ENCODE measurements around the gene CCDC27. TPM values are rescaled to one million over a fixed set of nuclear protein-coding genes. Genes with fewer than 3 reads are reported as not detected.

Gene CCDC27
- total and polyA plus RNA-seq, 2 of the 13 experiments (the other 11 are each of a cell fraction or from before 2014, with no cell fraction given), result not detected

GRCh38 chr1:3717715-3718601 is 34.3 kb upstream of the CCDC27 start (continued):
- TF ChIP-seq CSRNP1 (CRISPR knock-in tag; IDR thresholded peaks at IDR 0.05) (0 out of 2 replicates have a peak, but pooled peaks have one; percentile 56), HMG20B (CRISPR knock-in tag; conservative IDR thresholded peaks at IDR 0.05) (no peak), DNMT3B (CRISPR knock-in tag; conservative IDR thresholded peaks at IDR 0.05) (no peak), KDM5A (IDR thresholded peaks at IDR 0.05; ENCODE audit: borderline replicate concordance, low read length) (no peak), FOXA1 (IDR thresholded peaks at IDR 0.05) (no peak), FOXA1 (CRISPR knock-in tag; IDR thresholded peaks at IDR 0.05) (no peak), GATA4 (IDR thresholded peaks at IDR 0.05; ENCODE audit: borderline replicate concordance, low read depth) (no peak), ZNF670 (CRISPR knock-in tag; IDR thresholded peaks at IDR 0.05; ENCODE audit: borderline replicate concordance) (no peak), YEATS2 (CRISPR knock-in tag; IDR thresholded peaks at IDR 0.05; ENCODE audit: borderline replicate concordance) (no peak), AHR (CRISPR knock-in tag; IDR thresholded peaks at IDR 0.05) (peak; percentile 64; the same call in 1 of the 2 replicates), MTERF4 (CRISPR knock-in tag; IDR thresholded peaks at IDR 0.05) (peak; percentile 81; the same call in 1 of the 2 replicates), ZNF17 (CRISPR knock-in tag; IDR thresholded peaks at IDR 0.05) (no peak), SOX6 (IDR thresholded peaks at IDR 0.05) (no peak), SOX6 (CRISPR knock-in tag; IDR thresholded peaks at IDR 0.05) (no peak), ZNF768 (CRISPR knock-in tag; IDR thresholded peaks at IDR 0.05) (peak; percentile 22; the same call in 1 of the 2 replicates), TRIM22 (IDR thresholded peaks at IDR 0.05) (no peak), AHDC1 (CRISPR knock-in tag; IDR thresholded peaks at IDR 0.05; ENCODE audit: borderline replicate concordance) (peak; percentile 22; the same call in 1 of the 2 replicates)
